Neutrophil (primary cell): ENCODE measurements around the gene RNF19B.

Experiments used
- H3K27ac ChIP-seq: fragments of 200-600 bp; sonication (generic); 2 replicates; pipeline ENCODE4 v1.5.1; 2016; ENCODE audit warnings: mild to moderate bottlenecking, moderate library complexity
- H3K27me3 ChIP-seq: fragments of 200-600 bp; sonication (generic); 2 replicates; pipeline ENCODE4 v1.6.0; 2016; ENCODE audit warnings: mild to moderate bottlenecking
- H3K36me3 ChIP-seq: fragments of 200-600 bp; sonication (generic); 2 replicates; pipeline ENCODE4 v1.5.1; 2017
- H3K4me1 ChIP-seq, 2 experiments: fragments of 200-600 bp in 1 of 2; sonication (generic) in 1 of 2; 1 replicate in 1 of 2; 2 replicates in 1 of 2; pipeline versions ENCODE4 v1.5.1 to v1.6.1; 2013 to 2016; ENCODE audit warnings: low read depth in 1 of 2, low read length in 1 of 2, mild to moderate bottlenecking in 1 of 2, moderate library complexity in 1 of 2; ENCODE audit not compliant: control insufficient read depth in 1 of 2, insufficient read depth in 1 of 2
- H3K4me3 ChIP-seq, 2 experiments: fragments of 200-600 bp in 1 of 2; sonication (generic) in 1 of 2; 1 replicate in 1 of 2; 2 replicates in 1 of 2; pipeline ENCODE4 v1.5.1; 2013 to 2016; ENCODE audit warnings: low read depth in 1 of 2, low read length in 1 of 2, mild to moderate bottlenecking in 1 of 2, moderate library complexity in 1 of 2
- H3K9me3 ChIP-seq: fragments of 200-600 bp; sonication (generic); 2 replicates; pipeline ENCODE4 v1.5.1; 2016
- CTCF ChIP-seq: fragments of 200-600 bp; sonication (generic); IDR thresholded peaks from 2 replicates; pipeline ENCODE4 v1.5.1; 2016; ENCODE audit warnings: antibody characterized with exemption

Gene RNF19B

GRCh38 chr1:33008051-33008914 is 43.7 kb upstream of the RNF19B start:
- H3K4me3 ChIP-seq = peak overlapping the region; percentile 18 to 31
- peaks cover 15% of the 10 kb centered on the region for H3K36me3 ChIP-seq
- no peaks in the 10 kb centered on the region for H3K27me3 ChIP-seq
- peaks cover 53 to 67% of the 10 kb centered on the region in 2 experiments for H3K4me1 ChIP-seq
- H3K9me3 ChIP-seq = no peaks in the 10 kb centered on the region
- H3K27ac ChIP-seq = peak overlapping the region; percentile 91
- TF ChIP-seq CTCF = no peak

- Histone ChIP-seq H3K27me3 (no peaks in the 10 kb centered on the region), H3K4me1 (peaks cover 53 to 68% of the 10 kb centered on the region in 2 experiments), H3K4me3 (peak overlapping the region; percentile 18 to 31), H3K27ac (peak overlapping the region; percentile 91), H3K36me3 (peaks cover 7% of the 10 kb centered on the region), H3K9me3 (no peaks in the 10 kb centered on the region)
- peak; percentile 41 for TF ChIP-seq CTCF
Measured at GRCh38 chr1:33007190-33008050, 42.8 kb upstream of the RNF19B start.

- H3K4me3 ChIP-seq = no peak overlapping the region
- H3K9me3 ChIP-seq = no peaks in the 10 kb centered on the region
- no peak for TF ChIP-seq CTCF
- H3K27me3 ChIP-seq = no peaks in the 10 kb centered on the region
- peaks cover 66 to 76% of the 10 kb centered on the region in 2 experiments for H3K4me1 ChIP-seq
- no peaks in the 10 kb centered on the region for H3K36me3 ChIP-seq
- peak overlapping the region; percentile 91 for H3K27ac ChIP-seq
Measured at GRCh38 chr1:33005838-33006421, 41.3 kb upstream of the RNF19B start.

GRCh38 chr1:33005117-33005837 is 40.7 kb upstream of the RNF19B start:
- Histone ChIP-seq H3K9me3 (no peaks in the 10 kb centered on the region), H3K4me1 (peaks cover 73 to 78% of the 10 kb centered on the region in 2 experiments), H3K36me3 (no peaks in the 10 kb centered on the region), H3K27me3 (no peaks in the 10 kb centered on the region), H3K27ac (peak overlapping the region; percentile 91), H3K4me3 (no peak overlapping the region)
- no peak for TF ChIP-seq CTCF

GRCh38 chr1:33004613-33005012 is 40.0 kb upstream of the RNF19B start:
- no peak overlapping the region for H3K4me3 ChIP-seq

More at GRCh38 chr1:33004613-33005012, 40.0 kb upstream of the RNF19B start:
- H3K27me3 ChIP-seq = no peaks in the 10 kb centered on the region
- no peak overlapping the region for H3K27ac ChIP-seq
- TF ChIP-seq CTCF = no peak
- no peaks in the 10 kb centered on the region for H3K36me3 ChIP-seq
- no peaks in the 10 kb centered on the region for H3K9me3 ChIP-seq
- peaks cover 71 to 76% of the 10 kb centered on the region in 2 experiments for H3K4me1 ChIP-seq
